WTC11 (cell line): Measurements from ENCODE around the gene CDC20. TPM values are rescaled to one million over a fixed set of nuclear protein-coding genes. Genes with fewer than 3 reads are reported as not detected.

Experiments
- ATAC-seq: fragments of 200-7000 bp; cut with Tn5 transposase; 2 replicates; pipeline ENCODE4 v1.10.0; 2021; ENCODE audit warnings: mild to moderate bottlenecking, moderate library complexity
- CTCF ChIA-PET: fragments of 300-600 bp; sonication (Branson Sonifier 250); formaldehyde crosslinking; loops from one replicate; lab custom pipeline; 2021; ENCODE audit warnings: antibody characterized with exemption; lab: Charles Lee
- POLR2A ChIA-PET: fragments of 350-600 bp; sonication (Branson Sonifier 250); formaldehyde crosslinking; loops from one replicate; lab custom pipeline; 2021; ENCODE audit warnings: antibody characterized with exemption; lab: Charles Lee
- DNase-seq: peaks from one replicate; pipeline ENCODE4 v3.0.0; 2021; ENCODE audit warnings: low spot score
- H3K27ac Mint-ChIP-seq: 2 replicates; pipeline ENCODE4 v1.8.0; 2021; ENCODE audit warnings: mixed read lengths
- H3K27me3 Mint-ChIP-seq: 2 replicates; pipeline ENCODE4 v1.8.0; 2021; ENCODE audit warnings: low read depth, mild to moderate bottlenecking, moderate library complexity, mixed read lengths
- H3K36me3 Mint-ChIP-seq: 2 replicates; pipeline ENCODE4 v1.8.0; 2021; ENCODE audit warnings: mixed read lengths
- H3K4me1 Mint-ChIP-seq: 2 replicates; pipeline ENCODE4 v1.8.0; 2022; ENCODE audit warnings: mixed read lengths
- H3K4me3 Mint-ChIP-seq: 2 replicates; pipeline ENCODE4 v1.8.0; 2021; ENCODE audit warnings: mild to moderate bottlenecking, moderate library complexity, mixed read lengths
- H3K9me3 Mint-ChIP-seq: 2 replicates; pipeline ENCODE4 v1.8.0; 2021; ENCODE audit warnings: mixed read lengths
- ATF1 ChIP-seq: sonication (generic); formaldehyde crosslinking; IDR thresholded peaks from 2 replicates; pipeline ENCODE4 v1.8.1; 2023; ENCODE audit warnings: mild to moderate bottlenecking, moderate library complexity, missing genetic modification reagents
- CREM ChIP-seq: sonication (generic); formaldehyde crosslinking; IDR thresholded peaks from 2 replicates; pipeline ENCODE4 v1.8.1; 2022; ENCODE audit warnings: mild to moderate bottlenecking, missing genetic modification reagents, moderate library complexity
- EMX1 ChIP-seq: fragments of 250-450 bp; sonication (Bioruptor Pico); IDR thresholded peaks from 2 replicates; pipeline ENCODE4 v1.8.0; 2021; ENCODE audit warnings: mild to moderate bottlenecking
- ERG ChIP-seq: fragments of 250-450 bp; sonication (Bioruptor Pico); IDR thresholded peaks from 2 replicates; pipeline ENCODE4 v1.8.0; 2021; ENCODE audit warnings: mild to moderate bottlenecking
- ESRRA ChIP-seq: sonication (generic); formaldehyde crosslinking; IDR thresholded peaks from 2 replicates; pipeline ENCODE4 v1.8.1; 2022; ENCODE audit warnings: mild to moderate bottlenecking, missing genetic modification reagents, borderline replicate concordance
- MLX ChIP-seq: sonication (generic); formaldehyde crosslinking; IDR thresholded peaks from 2 replicates; pipeline ENCODE4 v1.8.1; 2023; ENCODE audit warnings: mild to moderate bottlenecking, missing genetic modification reagents, moderate library complexity
- NFATC4 ChIP-seq: fragments of 250-450 bp; sonication (Bioruptor Pico); IDR thresholded peaks from 2 replicates; pipeline ENCODE4 v1.9.0; 2021; ENCODE audit warnings: mild to moderate bottlenecking
- PRRX2 ChIP-seq: fragments of 250-450 bp; sonication (Bioruptor Pico); IDR thresholded peaks from 2 replicates; pipeline ENCODE4 v1.8.0; 2021; ENCODE audit warnings: mild to moderate bottlenecking
- SOX15 ChIP-seq: fragments of 250-450 bp; sonication (Bioruptor Pico); IDR thresholded peaks from 2 replicates; pipeline ENCODE4 v1.9.0; 2021; ENCODE audit warnings: mild to moderate bottlenecking
- ZNF121 ChIP-seq: sonication (generic); formaldehyde crosslinking; IDR thresholded peaks from 2 replicates; pipeline ENCODE4 v1.8.0; 2023; ENCODE audit warnings: missing genetic modification reagents
- ZNF263 ChIP-seq: sonication (generic); formaldehyde crosslinking; IDR thresholded peaks from 2 replicates; pipeline ENCODE4 v1.8.1; 2022; ENCODE audit warnings: low read depth, mild to moderate bottlenecking, moderate library complexity, missing genetic modification reagents
- ZNF416 ChIP-seq: fragments of 250-450 bp; sonication (Bioruptor Pico); IDR thresholded peaks from 2 replicates; pipeline ENCODE4 v1.9.0; 2021; ENCODE audit warnings: mild to moderate bottlenecking, inconsistent platforms
- ZNF532 ChIP-seq: fragments of 250-450 bp; sonication (Bioruptor Pico); IDR thresholded peaks from 2 replicates; pipeline ENCODE4 v1.9.0; 2021; ENCODE audit warnings: mild to moderate bottlenecking, borderline replicate concordance
- ZNF671 ChIP-seq: fragments of 250-450 bp; sonication (Bioruptor Pico); IDR thresholded peaks from 2 replicates; pipeline ENCODE4 v1.8.0; 2021; ENCODE audit warnings: mild to moderate bottlenecking
- total RNA-seq: library from RNA; stranded (reverse); gene quantifications from 3 replicates; pipeline ENCODE4 v1.2.3, GENCODE V29; 2021

CDC20 gene
- total RNA-seq, 1 experiment from 2014 or later = 280 TPM

GRCh38 chr1:43363283-43363934 is 4.6 kb downstream of the CDC20 start:
- POLR2A ChIA-PET = no interaction called here
- Mint-ChIP-seq H3K9me3 (no peaks in the 10 kb centered on the region), H3K27ac (peak overlapping the region; percentile 44), H3K4me3 (no peak overlapping the region), H3K4me1 (peaks cover 41% of the 10 kb centered on the region), H3K36me3 (peaks cover 53% of the 10 kb centered on the region), H3K27me3 (no peaks in the 10 kb centered on the region)
- CTCF ChIA-PET = interaction anchor here (1.5 kb wide), 1 partner anchor 51 kb away, joined by 7 read pairs; no protein-coding TSS in a partner anchor
- ATAC-seq (no peak), DNase-seq (no peak)
- TF ChIP-seq ZNF416 (CRISPR knock-in tag) (peak; percentile 80; the same call in 1 of the 2 replicates), ZNF263 (CRISPR knock-in tag) (no peak), ZNF532 (CRISPR knock-in tag) (0 out of 2 replicates have a peak, but pooled peaks have one; percentile 47), ATF1 (CRISPR knock-in tag) (0 out of 2 replicates have a peak, but pooled peaks have one; percentile 33), SOX15 (no peak), ESRRA (CRISPR knock-in tag) (0 out of 2 replicates have a peak, but pooled peaks have one; percentile 43), EMX1 (CRISPR knock-in tag) (peak; percentile 73), CREM (0 out of 2 replicates have a peak, but pooled peaks have one; percentile 35), PRRX2 (CRISPR knock-in tag) (0 out of 2 replicates have a peak, but pooled peaks have one; percentile 48)

- DNase-seq = no peak
- CTCF ChIA-PET = interaction anchor here (1.5 kb wide), 1 partner anchor 50 kb away, joined by 7 read pairs; no protein-coding TSS in a partner anchor
- Mint-ChIP-seq H3K4me1 (peaks cover 47% of the 10 kb centered on the region), H3K9me3 (no peaks in the 10 kb centered on the region), H3K27ac (peak overlapping the region; percentile 34), H3K27me3 (no peaks in the 10 kb centered on the region), H3K36me3 (peaks cover 53% of the 10 kb centered on the region), H3K4me3 (no peak overlapping the region)
- TF ChIP-seq ERG (CRISPR knock-in tag) = peak; percentile 14; the same call in 1 of the 2 replicates
- no peak for TF ChIP-seq MLX (CRISPR knock-in tag)
- TF ChIP-seq ZNF671 = peak; percentile 53; the same call in 1 of the 2 replicates
- peak; percentile 18; the same call in 1 of the 2 replicates for TF ChIP-seq PRRX2 (CRISPR knock-in tag)
- TF ChIP-seq ZNF532 (CRISPR knock-in tag) = 0 out of 2 replicates have a peak, but pooled peaks have one; percentile 30
- no peak for TF ChIP-seq ZNF121 (CRISPR knock-in tag)
- 0 out of 2 replicates have a peak, but pooled peaks have one; percentile 8 for TF ChIP-seq CREM
- peak; percentile 79; the same call in 1 of the 2 replicates for TF ChIP-seq NFATC4
- TF ChIP-seq ZNF416 (CRISPR knock-in tag) = peak; percentile 60; the same call in 1 of the 2 replicates
- POLR2A ChIA-PET = no interaction called here
- no peak for ATAC-seq
These were observed 5.2 kb downstream of the CDC20 start for GRCh38 chr1:43363935-43364525.
